ENCODE data around the gene COPS7B. TPM values are rescaled to one million over a fixed set of nuclear protein-coding genes. Genes with fewer than 3 reads are reported as not detected.

COPS7B gene
- total and polyA plus RNA-seq, 12 donors: 15.9 to 25.3 (median 19.0) TPM

GRCh38 chr2:231781798-231782726 is 4.2 kb upstream of the COPS7B start:
- TF ChIP-seq CTCF (IDR thresholded peaks at IDR 0.05): no peak
- peak overlapping the region; percentile 77 to 98 (median 90) for H3K4me3 ChIP-seq
- 2 to 3% methylated on average over 12 of the region's 12 CpGs for WGBS, 2 donors
- no peaks in the 10 kb centered on the region for H3K27me3 ChIP-seq
- H3K27ac ChIP-seq: peak overlapping the region; percentile 43 to 95 (median 88)
- peaks cover 4 to 54% (median 48%) of the 10 kb centered on the region in 9 donors for H3K4me1 ChIP-seq
- H3K36me3 ChIP-seq: no peaks in the 10 kb centered on the region
- ATAC-seq (peak in 5 of 8 donors; percentile 2 to 32 (median 22)), DNase-seq (peak in 1 of 2 donors; percentile 20)
- intact Hi-C loops (cut with DNase I): loop anchor here in 4 of 10 donors (10.0 kb wide), 2 partner anchors 167 to 177 kb away; no protein-coding TSS in a partner anchor
- no peaks in the 10 kb centered on the region for H3K9me3 ChIP-seq

DNA sequence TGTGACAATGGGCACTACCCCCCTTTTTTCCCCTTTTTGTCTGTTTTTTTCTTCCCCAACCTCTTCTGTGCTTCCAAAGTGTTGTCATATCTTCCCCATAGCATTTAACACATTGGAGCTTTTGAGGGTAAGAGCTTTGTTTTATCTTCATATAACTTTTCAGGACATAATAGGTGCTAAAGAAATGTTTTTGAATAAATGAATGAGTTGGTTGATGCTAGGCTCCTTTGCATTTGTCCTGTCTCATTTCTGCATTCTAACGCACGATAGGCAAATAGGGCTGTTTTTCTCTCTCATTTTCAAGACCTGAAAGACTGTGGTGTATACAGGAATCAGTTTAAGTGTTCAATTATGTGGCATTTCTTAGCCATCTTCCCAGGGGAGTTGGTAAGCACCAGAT is 832 bp upstream of the COPS7B start:
- Histone ChIP-seq H3K9me3 (no peaks in the 10 kb centered on the region), H3K27me3 (no peaks in the 10 kb centered on the region), H3K4me1 (peaks cover 2 to 63% (median 51%) of the 10 kb centered on the region in 9 donors), H3K27ac (peak overlapping the region in 2 of 10 donors; percentile 68 to 82), H3K36me3 (peaks cover 0 to 22% (median 0%) of the 10 kb centered on the region in 9 donors), H3K4me3 (peak overlapping the region in 3 of 10 donors; percentile 77 to 97 (median 94))
- TF ChIP-seq CTCF (IDR thresholded peaks at IDR 0.05): no peak
- ATAC-seq (no peak), DNase-seq (no peak)
- WGBS, 2 donors: 82 to 91% methylated on average over 2 of the region's 2 CpGs
- intact Hi-C loops (cut with DNase I): loop anchor here in 4 of 10 donors (10.0 kb wide), 2 partner anchors 171 to 181 kb away; no protein-coding TSS in a partner anchor

- WGBS, 2 donors: 39 to 41% methylated on average over 6 of the region's 6 CpGs
- H3K9me3 ChIP-seq: no peaks in the 10 kb centered on the region
- no peaks in the 10 kb centered on the region for H3K27me3 ChIP-seq
- ATAC-seq: no peak
- TF ChIP-seq CTCF (IDR thresholded peaks at IDR 0.05): no peak
- peak overlapping the region; percentile 77 to 98 (median 92) for H3K4me3 ChIP-seq
- DNase-seq: no peak
- peaks cover 2 to 61% (median 50%) of the 10 kb centered on the region in 9 donors for H3K4me1 ChIP-seq
- peak overlapping the region; percentile 33 to 82 (median 70) for H3K27ac ChIP-seq
- peaks cover 0 to 23% (median 0%) of the 10 kb centered on the region in 9 donors for H3K36me3 ChIP-seq
- intact Hi-C loops (cut with DNase I): loop anchor here in 4 of 10 donors (10.0 kb wide), 2 partner anchors 171 to 181 kb away; no protein-coding TSS in a partner anchor
Measured at GRCh38 chr2:231785822-231786176, 446 bp upstream of the COPS7B start.

GRCh38 chr2:231786917-231787292 is 660 bp downstream of the COPS7B start:
- H3K4me1 ChIP-seq: peaks cover 2 to 61% (median 50%) of the 10 kb centered on the region in 9 donors
- H3K4me3 ChIP-seq: peak overlapping the region; percentile 77 to 98 (median 92)
- no peaks in the 10 kb centered on the region for H3K9me3 ChIP-seq
- ATAC-seq (no peak), DNase-seq (no peak)
- WGBS, 2 donors: 13 to 14% methylated on average over 11 of the region's 11 CpGs
- peaks cover 0 to 33% (median 5%) of the 10 kb centered on the region in 9 donors for H3K36me3 ChIP-seq
- peak overlapping the region in 7 of 10 donors; percentile 59 to 82 (median 71) for H3K27ac ChIP-seq
- intact Hi-C loops (cut with DNase I): loop anchor here in 4 of 10 donors (10.0 kb wide), 2 partner anchors 172 to 182 kb away; no protein-coding TSS in a partner anchor
- no peaks in the 10 kb centered on the region for H3K27me3 ChIP-seq
- TF ChIP-seq CTCF (IDR thresholded peaks at IDR 0.05): no peak
